Osteoblast (primary cell): Measurements from ENCODE around the gene OPCML. TPM values are rescaled to one million over a fixed set of nuclear protein-coding genes. Genes with fewer than 3 reads are reported as not detected.
A peak's percentile ranks its signal among the peaks of the same experiment; 100 is the strongest.

ENCODE experiments used
- DNase-seq: peaks from one replicate; pipeline ENCODE4 v3.0.0; 2011; ENCODE audit warnings: low spot score, mixed read lengths; ENCODE audit not compliant: insufficient read length; ENCODE audit errors: missing footprints
- H2AFZ ChIP-seq: 2 replicates; pipeline ENCODE4 v1.6.0; 2011; ENCODE audit warnings: mild to moderate bottlenecking, low read length
- H3K27ac ChIP-seq: 2 replicates; pipeline ENCODE4 v1.5.1; 2011; ENCODE audit warnings: mild to moderate bottlenecking, low read depth, low read length, moderate library complexity
- H3K27me3 ChIP-seq: 2 replicates; pipeline ENCODE4 v1.6.0; 2012; ENCODE audit warnings: mild to moderate bottlenecking, control low read depth, inconsistent platforms, low read length, moderate library complexity; ENCODE audit not compliant: insufficient read depth
- H3K36me3 ChIP-seq: 2 replicates; pipeline ENCODE4 v1.5.1; 2011; ENCODE audit warnings: mild to moderate bottlenecking, low read length, control low read depth, moderate library complexity; ENCODE audit not compliant: insufficient read depth
- H3K4me1 ChIP-seq: 2 replicates; pipeline ENCODE4 v1.5.1; 2011; ENCODE audit warnings: mild to moderate bottlenecking, low read length, control low read depth, moderate library complexity; ENCODE audit not compliant: insufficient read depth
- H3K4me2 ChIP-seq: 2 replicates; pipeline ENCODE4 v1.6.0; 2011; ENCODE audit warnings: mild to moderate bottlenecking, low read length; ENCODE audit not compliant: insufficient read depth
- H3K4me3 ChIP-seq: fragments of 200-600 bp; sonication (generic); 3 replicates; pipeline ENCODE4 v1.5.1; 2012; ENCODE audit warnings: mild to moderate bottlenecking, low read length, inconsistent platforms; ENCODE audit not compliant: insufficient read depth
- H3K79me2 ChIP-seq: 2 replicates; pipeline ENCODE4 v1.6.0; 2012; ENCODE audit warnings: mild to moderate bottlenecking, low read length, control low read depth, inconsistent platforms; ENCODE audit not compliant: insufficient read depth
- H3K9me3 ChIP-seq: 2 replicates; pipeline ENCODE4 v1.5.1; 2011; ENCODE audit warnings: low read depth, low read length, control low read depth
- H4K20me1 ChIP-seq: 2 replicates; pipeline ENCODE4 v1.6.0; 2012; ENCODE audit warnings: mild to moderate bottlenecking, low read length, control low read depth; ENCODE audit not compliant: insufficient read depth
- total RNA-seq: library from RNA; depleted of rRNA; stranded (reverse); fragments of >200 nt; gene quantifications from 2 replicates; pipeline ENCODE4 v1.2.3, GENCODE V29; 2012
- TF ChIP-seq, protein P1 (sequence below): IDR thresholded peaks from 2 replicates; pipeline ENCODE4 v1.5.1; 2011; ENCODE audit warnings: mild to moderate bottlenecking, low read depth, low read length, moderate library complexity; ENCODE audit errors: extremely low read depth

OPCML gene
- total RNA-seq, 1 donor = 0.36 TPM

DNA sequence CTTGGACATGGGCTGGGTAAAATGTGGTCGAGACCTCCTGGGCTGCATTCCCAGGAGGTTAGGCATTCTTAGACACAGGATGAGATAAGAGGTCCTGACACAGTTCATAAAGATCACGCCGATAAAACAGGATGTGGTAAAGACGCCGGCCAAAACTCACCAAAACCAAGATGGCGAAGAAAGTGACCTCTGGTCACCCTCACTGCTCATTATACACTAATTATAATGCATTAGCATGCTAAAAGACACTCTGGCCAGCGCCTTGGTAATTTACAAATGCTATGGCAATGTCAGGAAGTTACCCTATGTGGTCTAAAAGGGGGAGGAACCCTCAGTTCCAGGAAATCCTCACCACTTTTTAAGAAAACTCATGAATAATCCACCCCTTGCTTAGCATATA, 983.3 kb downstream of the OPCML start:
- H3K9me3 ChIP-seq = no peaks in the 10 kb centered on the region

DNA sequence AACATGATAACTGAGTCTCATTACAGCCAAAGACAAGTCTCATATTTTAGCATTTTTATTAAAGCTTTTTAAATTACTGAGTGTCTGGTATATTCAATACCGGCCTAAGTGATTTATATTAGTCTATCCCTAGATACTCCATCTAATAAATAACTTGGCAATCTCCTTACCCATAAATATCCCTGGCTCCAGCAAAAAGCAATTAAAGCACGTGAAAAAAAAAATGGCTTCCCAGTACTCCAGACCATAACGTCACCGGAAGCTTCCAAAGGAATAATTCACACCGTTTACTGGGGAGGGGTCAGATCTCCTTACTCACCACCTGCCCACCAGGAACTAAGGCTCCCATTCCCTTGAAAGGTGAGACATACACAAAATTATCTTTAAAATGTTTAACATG, 988.3 kb downstream of the OPCML start:
- H4K20me1 ChIP-seq = no peaks in the 10 kb centered on the region
- H3K79me2 ChIP-seq = no peaks in the 10 kb centered on the region
- H3K4me3 ChIP-seq = no peak overlapping the region
- no peak for DNase-seq
- no peaks in the 10 kb centered on the region for H3K36me3 ChIP-seq
- H3K27me3 ChIP-seq = no peaks in the 10 kb centered on the region
- no peak overlapping the region for H3K4me2 ChIP-seq
- no peaks in the 10 kb centered on the region for H3K9me3 ChIP-seq
- peaks cover 2% of the 10 kb centered on the region for H3K4me1 ChIP-seq
- H2AFZ ChIP-seq = no peak overlapping the region
- TF ChIP-seq, protein P1, sequence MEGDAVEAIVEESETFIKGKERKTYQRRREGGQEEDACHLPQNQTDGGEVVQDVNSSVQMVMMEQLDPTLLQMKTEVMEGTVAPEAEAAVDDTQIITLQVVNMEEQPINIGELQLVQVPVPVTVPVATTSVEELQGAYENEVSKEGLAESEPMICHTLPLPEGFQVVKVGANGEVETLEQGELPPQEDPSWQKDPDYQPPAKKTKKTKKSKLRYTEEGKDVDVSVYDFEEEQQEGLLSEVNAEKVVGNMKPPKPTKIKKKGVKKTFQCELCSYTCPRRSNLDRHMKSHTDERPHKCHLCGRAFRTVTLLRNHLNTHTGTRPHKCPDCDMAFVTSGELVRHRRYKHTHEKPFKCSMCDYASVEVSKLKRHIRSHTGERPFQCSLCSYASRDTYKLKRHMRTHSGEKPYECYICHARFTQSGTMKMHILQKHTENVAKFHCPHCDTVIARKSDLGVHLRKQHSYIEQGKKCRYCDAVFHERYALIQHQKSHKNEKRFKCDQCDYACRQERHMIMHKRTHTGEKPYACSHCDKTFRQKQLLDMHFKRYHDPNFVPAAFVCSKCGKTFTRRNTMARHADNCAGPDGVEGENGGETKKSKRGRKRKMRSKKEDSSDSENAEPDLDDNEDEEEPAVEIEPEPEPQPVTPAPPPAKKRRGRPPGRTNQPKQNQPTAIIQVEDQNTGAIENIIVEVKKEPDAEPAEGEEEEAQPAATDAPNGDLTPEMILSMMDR = no peak
- H3K27ac ChIP-seq = no peak overlapping the region

More for the DNA sequence above, 983.3 kb downstream of the OPCML start:
- H3K4me3 ChIP-seq = no peak overlapping the region
- H3K36me3 ChIP-seq = no peaks in the 10 kb centered on the region
- H3K79me2 ChIP-seq = no peaks in the 10 kb centered on the region
- TF ChIP-seq, protein P1 = no peak
- H3K27me3 ChIP-seq = no peaks in the 10 kb centered on the region
- no peak overlapping the region for H2AFZ ChIP-seq
- no peak for DNase-seq
- no peak overlapping the region for H3K4me2 ChIP-seq
- no peaks in the 10 kb centered on the region for H4K20me1 ChIP-seq
- H3K4me1 ChIP-seq = no peaks in the 10 kb centered on the region
- H3K27ac ChIP-seq = no peak overlapping the region

DNA sequence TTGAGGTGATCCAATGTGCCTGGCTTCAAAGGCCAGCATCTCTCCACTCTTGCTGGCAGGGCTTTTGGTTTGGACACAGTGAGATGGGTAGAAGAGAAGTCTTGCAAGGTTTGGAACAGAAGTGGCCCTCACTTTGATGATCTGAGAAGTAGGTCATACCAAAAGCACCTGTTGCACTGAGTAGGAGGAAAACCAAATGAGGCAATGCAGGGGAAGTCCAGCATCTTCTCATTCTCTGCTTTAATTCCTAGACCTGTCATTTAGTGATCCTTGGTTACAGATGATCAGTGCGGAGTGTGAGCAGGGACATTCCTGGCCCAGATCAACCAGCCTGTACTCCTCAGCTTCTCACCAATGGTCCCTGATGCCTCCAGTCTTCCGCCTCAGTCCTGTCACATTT, 990.5 kb downstream of the OPCML start:
- Histone ChIP-seq H3K79me2 (no peaks in the 10 kb centered on the region), H3K36me3 (no peaks in the 10 kb centered on the region), H3K27me3 (no peaks in the 10 kb centered on the region), H3K4me1 (peaks cover 2% of the 10 kb centered on the region), H4K20me1 (no peaks in the 10 kb centered on the region), H3K27ac (no peak overlapping the region), H3K9me3 (no peaks in the 10 kb centered on the region), H3K4me3 (no peak overlapping the region), H3K4me2 (no peak overlapping the region), H2AFZ (no peak overlapping the region)
- TF ChIP-seq, protein P1 = no peak
- no peak for DNase-seq

DNA sequence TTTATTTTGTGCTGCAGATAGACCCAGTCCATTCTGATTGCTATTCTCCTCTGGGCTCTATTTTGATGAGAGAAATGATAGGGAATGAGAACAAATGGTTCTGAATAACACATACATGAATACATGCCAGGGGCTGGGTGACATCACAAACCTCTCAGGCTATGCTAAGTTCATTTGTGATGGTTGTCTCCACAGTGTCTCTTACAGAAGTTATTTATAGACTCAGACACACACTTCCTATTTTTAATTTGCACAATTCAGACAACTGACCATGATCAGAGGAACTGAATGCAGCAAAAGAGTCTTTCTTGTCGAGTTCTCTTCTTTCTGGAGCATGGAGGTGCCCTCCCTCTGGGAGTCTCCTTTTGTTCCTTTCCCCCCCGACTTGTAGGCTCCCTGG, 991.7 kb downstream of the OPCML start:
- no peaks in the 10 kb centered on the region for H3K27me3 ChIP-seq

More for the DNA sequence above, 991.7 kb downstream of the OPCML start:
- Histone ChIP-seq H3K4me1 (peaks cover 2% of the 10 kb centered on the region), H4K20me1 (no peaks in the 10 kb centered on the region), H3K4me2 (no peak overlapping the region), H3K79me2 (no peaks in the 10 kb centered on the region), H2AFZ (no peak overlapping the region), H3K27ac (no peak overlapping the region), H3K9me3 (no peaks in the 10 kb centered on the region), H3K36me3 (no peaks in the 10 kb centered on the region), H3K4me3 (no peak overlapping the region)
- DNase-seq = peak; percentile 39
- TF ChIP-seq, protein P1 = no peak
